MM.1S (cell line): Measurements from ENCODE around the gene MAMLD1.

Experiments
- CTCF ChIP-seq: fragments of 300-600 bp; sonication (generic); IDR thresholded peaks from 2 replicates; pipeline ENCODE4 v1.5.1; 2016; ENCODE audit warnings: antibody characterized with exemption, low read length, mixed read lengths
- EZH2 ChIP-seq: fragments of 300-600 bp; sonication (generic); optimal IDR thresholded peaks from 2 replicates; pipeline ENCODE3; 2017; ENCODE audit warnings: low read depth, mild to moderate bottlenecking, antibody characterized with exemption, low read length, mixed read lengths

- TF ChIP-seq CTCF = no peak
- no peak for TF ChIP-seq EZH2
These were observed 142.9 kb downstream of the MAMLD1 start for GRCh38 chrX:150506020-150506419.
